Activated CD8-positive, alpha-beta T cell treated with anti-CD3 and anti-CD28 coated beads for 36 hours (primary cell): ENCODE results near the gene HMCN1. TPM values are rescaled to one million over a fixed set of nuclear protein-coding genes. Genes with fewer than 3 reads are reported as not detected.

Experiments used
- ATAC-seq: fragments of 200-7000 bp; cut with Tn5 transposase; one replicate; pipeline ENCODE4 v1.10.0; 2021; ENCODE audit warnings: mild to moderate bottlenecking, moderate library complexity
- CTCF ChIA-PET: fragments of 350-600 bp; sonication (Branson Sonifier 250); formaldehyde crosslinking; loops from one replicate; lab custom pipeline; 2021; ENCODE audit warnings: antibody characterized with exemption; lab: Charles Lee
- POLR2A ChIA-PET: fragments of 350-600 bp; sonication (Branson Sonifier 250); formaldehyde crosslinking; loops from one replicate; lab custom pipeline; 2021; ENCODE audit warnings: antibody characterized with exemption; lab: Charles Lee
- DNase-seq: peaks from one replicate; pipeline ENCODE4 v3.0.0-alpha.2; 2020
- H3K27ac Mint-ChIP-seq: one replicate; pipeline ENCODE4 v1.8.0; 2021; ENCODE audit warnings: mild to moderate bottlenecking, mixed read lengths
- H3K27me3 Mint-ChIP-seq: one replicate; pipeline ENCODE4 v1.8.0; 2021; ENCODE audit warnings: mixed read lengths
- H3K36me3 Mint-ChIP-seq: one replicate; pipeline ENCODE4 v1.8.0; 2021; ENCODE audit warnings: low read depth, mixed read lengths
- H3K4me1 Mint-ChIP-seq: one replicate; pipeline ENCODE4 v1.8.0; 2021; ENCODE audit warnings: low read depth, mixed read lengths
- H3K4me3 Mint-ChIP-seq: one replicate; pipeline ENCODE4 v1.8.0; 2021; ENCODE audit warnings: mild to moderate bottlenecking, moderate library complexity, mixed read lengths
- H3K9me3 Mint-ChIP-seq: one replicate; pipeline ENCODE4 v1.8.0; 2021; ENCODE audit warnings: mixed read lengths
- CTCF ChIP-seq: fragments of 200-600 bp; IDR thresholded peaks from one replicate; pipeline ENCODE4 v1.8.0; 2022; ENCODE audit warnings: antibody characterized with exemption, mild to moderate bottlenecking
- intact Hi-C: fragments of 100-400 bp; cut with micrococcal nuclease; formaldehyde crosslinking; loops from one replicate; pipeline ENCODE4 v1.10.0; 2022
- total RNA-seq, 2 experiments: library from RNA; stranded (reverse); gene quantifications; one replicate each; pipeline ENCODE4 v1.2.3, GENCODE V29; 2021

Gene HMCN1
- total RNA-seq, 2 experiments from 2014 or later, result not detected

GRCh38 chr1:186215636-186216035 lies 481.4 kb downstream of the HMCN1 start:
- CTCF ChIA-PET, result interaction anchor here (0.9 kb wide), 1 partner anchor 15 kb away, joined by 3 read pairs; no protein-coding TSS in a partner anchor
- peaks cover 15% of the 10 kb centered on the region for H3K27me3 Mint-ChIP-seq
- H3K9me3 Mint-ChIP-seq, result no peaks in the 10 kb centered on the region
- intact Hi-C loops, result no loop called here
- POLR2A ChIA-PET, result no interaction called here
- H3K27ac Mint-ChIP-seq, result no peak overlapping the region
- no peak for ATAC-seq
- no peaks in the 10 kb centered on the region for H3K4me1 Mint-ChIP-seq
- TF ChIP-seq CTCF, result no peak
- no peak overlapping the region for H3K4me3 Mint-ChIP-seq
- DNase-seq, result no peak
- no peaks in the 10 kb centered on the region for H3K36me3 Mint-ChIP-seq

GRCh38 chr1:186218654-186219352 lies 484.6 kb downstream of the HMCN1 start:
- no peaks in the 10 kb centered on the region for H3K4me1 Mint-ChIP-seq
- H3K27ac Mint-ChIP-seq, result no peak overlapping the region
- CTCF ChIA-PET, result no interaction called here

GRCh38 chr1:186220067-186220466 lies 485.9 kb downstream of the HMCN1 start:
- POLR2A ChIA-PET, result no interaction called here
- no peak overlapping the region for H3K27ac Mint-ChIP-seq
- no peaks in the 10 kb centered on the region for H3K27me3 Mint-ChIP-seq
- DNase-seq (no peak), ATAC-seq (no peak)
- no peak overlapping the region for H3K4me3 Mint-ChIP-seq
- no peak for TF ChIP-seq CTCF
- CTCF ChIA-PET, result no interaction called here
- H3K9me3 Mint-ChIP-seq, result no peaks in the 10 kb centered on the region
- no peaks in the 10 kb centered on the region for H3K4me1 Mint-ChIP-seq
- intact Hi-C loops, result no loop called here
- H3K36me3 Mint-ChIP-seq, result no peaks in the 10 kb centered on the region

More at GRCh38 chr1:186218654-186219352, 484.6 kb downstream of the HMCN1 start:
- POLR2A ChIA-PET, result no interaction called here
- TF ChIP-seq CTCF, result no peak
- intact Hi-C loops, result no loop called here
- DNase-seq (no peak), ATAC-seq (no peak)
- Mint-ChIP-seq H3K9me3 (no peaks in the 10 kb centered on the region), H3K36me3 (no peaks in the 10 kb centered on the region), H3K27me3 (peaks cover 3% of the 10 kb centered on the region), H3K4me3 (no peak overlapping the region)

GRCh38 chr1:186220911-186221310 lies 486.7 kb downstream of the HMCN1 start:
- H3K4me3 Mint-ChIP-seq, result no peak overlapping the region
- H3K27ac Mint-ChIP-seq, result no peak overlapping the region
- no peaks in the 10 kb centered on the region for H3K4me1 Mint-ChIP-seq
- H3K36me3 Mint-ChIP-seq, result no peaks in the 10 kb centered on the region
- intact Hi-C loops, result no loop called here
- no peaks in the 10 kb centered on the region for H3K27me3 Mint-ChIP-seq
- no peaks in the 10 kb centered on the region for H3K9me3 Mint-ChIP-seq
- DNase-seq (no peak), ATAC-seq (no peak)
- CTCF ChIA-PET, result no interaction called here
- TF ChIP-seq CTCF, result no peak
- POLR2A ChIA-PET, result no interaction called here

- H3K9me3 Mint-ChIP-seq, result no peaks in the 10 kb centered on the region
- ATAC-seq (no peak), DNase-seq (no peak)
- H3K36me3 Mint-ChIP-seq, result no peaks in the 10 kb centered on the region
- no peak for TF ChIP-seq CTCF
- intact Hi-C loops, result no loop called here
- CTCF ChIA-PET, result no interaction called here
- H3K4me1 Mint-ChIP-seq, result no peaks in the 10 kb centered on the region
- no peaks in the 10 kb centered on the region for H3K27me3 Mint-ChIP-seq
- no peak overlapping the region for H3K4me3 Mint-ChIP-seq
- POLR2A ChIA-PET, result no interaction called here
- H3K27ac Mint-ChIP-seq, result no peak overlapping the region
Observed at GRCh38 chr1:186225096-186225495, 490.9 kb downstream of the HMCN1 start.
